Measurements from ENCODE around the gene HDAC4. TPM values are rescaled to one million over a fixed set of nuclear protein-coding genes. Genes with fewer than 3 reads are reported as not detected.
A peak's percentile ranks its signal among the peaks of the same experiment; 100 is the strongest.

Gene HDAC4
- total RNA-seq, 2 experiments from 2014 or later = 22.6 to 24.5 TPM

DNA sequence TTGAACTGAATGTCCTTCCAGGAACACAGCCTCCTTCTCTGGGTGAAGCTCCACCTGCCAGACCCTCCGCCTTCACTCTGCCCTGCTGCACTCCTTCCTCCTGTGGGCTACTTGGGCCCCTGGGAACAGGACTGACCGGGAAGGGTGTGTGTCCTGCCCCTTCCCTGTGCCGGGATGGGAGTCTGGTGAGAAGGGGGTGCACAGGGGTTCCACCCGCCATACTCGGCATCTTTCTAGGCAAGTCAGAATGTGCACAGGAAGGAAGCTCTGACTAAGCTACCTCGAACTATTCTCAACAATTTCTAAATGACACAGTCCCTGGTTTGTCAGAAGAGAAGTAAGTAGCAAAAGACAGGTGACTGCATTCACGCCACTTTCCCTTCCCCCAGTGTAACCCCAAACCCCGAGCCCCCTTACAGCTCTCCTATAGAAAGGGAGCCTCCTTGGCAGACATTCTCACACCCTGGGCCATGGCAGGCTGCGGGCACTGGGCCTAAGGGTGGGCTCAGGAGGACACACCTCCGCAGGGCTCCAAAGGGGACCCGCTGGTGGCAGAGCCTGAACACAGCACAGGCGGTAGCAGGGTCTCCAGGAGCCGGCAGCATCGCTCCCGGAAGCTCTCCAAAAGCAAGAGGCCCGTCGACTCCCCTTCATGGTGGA, 184.1 kb downstream of the HDAC4 start:
- peak overlapping the region; percentile 94 for H3K27ac Mint-ChIP-seq

DNA sequence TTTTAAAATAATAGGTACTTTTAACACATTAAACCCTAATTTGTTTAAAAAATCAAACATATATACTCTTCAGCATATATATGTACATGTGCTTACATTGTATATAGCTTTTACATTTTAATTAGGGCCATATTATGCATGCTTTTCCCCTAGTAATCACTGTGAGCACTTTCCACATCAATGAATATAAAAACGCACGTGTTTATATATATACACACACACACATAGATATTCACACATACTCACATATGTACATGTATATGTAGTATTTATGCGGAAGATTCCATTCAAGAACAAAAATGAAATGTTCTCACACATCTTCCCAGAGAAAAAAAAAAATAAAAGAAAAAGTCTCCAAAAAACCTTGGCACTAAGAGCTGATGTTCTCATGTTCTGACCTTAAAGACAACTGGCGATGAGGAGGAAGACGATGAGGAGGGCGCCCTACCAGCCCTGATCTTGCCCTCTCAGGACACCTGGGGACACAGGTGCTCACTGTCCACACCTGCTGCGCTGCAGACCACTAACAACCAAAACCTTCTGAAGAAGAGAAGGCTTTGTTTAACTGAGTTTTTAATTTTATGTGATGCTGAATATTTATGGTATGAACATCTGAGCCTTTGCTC, 184.7 kb downstream of the HDAC4 start:
- no peak for TF ChIP-seq CTCF (IDR thresholded peaks at IDR 0.05)
- H3K4me1 Mint-ChIP-seq (ENCODE audit: low read depth) = peaks cover 61% of the 10 kb centered on the region
- intact Hi-C loops (cut with micrococcal nuclease) = no loop called here
- POLR2A ChIA-PET = interaction anchor here (0.8 to 1.7 kb wide), 7 partner anchors 9 to 58 kb away, joined by 3 to 5 read pairs (median 3); no protein-coding TSS in a partner anchor
- peak overlapping the region; percentile 62 for H3K4me3 Mint-ChIP-seq
- H3K36me3 Mint-ChIP-seq (ENCODE audit: low read depth) = peaks cover 5% of the 10 kb centered on the region
- CTCF ChIA-PET = interaction anchor here (0.6 to 1.9 kb wide), 3 partner anchors 10 to 99 kb away, joined by 3 to 7 read pairs (median 3); no protein-coding TSS in a partner anchor
- peak overlapping the region; percentile 94 for H3K27ac Mint-ChIP-seq
- no peak for DNase-seq
- ATAC-seq = no peak
- no peaks in the 10 kb centered on the region for H3K27me3 Mint-ChIP-seq
- peaks cover 2% of the 10 kb centered on the region for H3K9me3 Mint-ChIP-seq

More for the DNA sequence above, 184.1 kb downstream of the HDAC4 start:
- Mint-ChIP-seq H3K9me3 (peaks cover 2% of the 10 kb centered on the region), H3K4me1 (ENCODE audit: low read depth) (peaks cover 60% of the 10 kb centered on the region), H3K27me3 (no peaks in the 10 kb centered on the region), H3K4me3 (peak overlapping the region; percentile 62), H3K36me3 (ENCODE audit: low read depth) (peaks cover 5% of the 10 kb centered on the region)
- POLR2A ChIA-PET = interaction anchor here (0.8 to 1.7 kb wide), 10 partner anchors 8 to 87 kb away, joined by 3 to 5 read pairs (median 3); no protein-coding TSS in a partner anchor
- CTCF ChIA-PET = interaction anchor here (0.6 to 1.9 kb wide), 4 partner anchors 10 to 98 kb away, joined by 3 to 7 read pairs (median 3); no protein-coding TSS in a partner anchor
- peak; percentile 96 for ATAC-seq
- intact Hi-C loops (cut with micrococcal nuclease) = no loop called here
- TF ChIP-seq CTCF (IDR thresholded peaks at IDR 0.05) = no peak
- peak; percentile 67 for DNase-seq

DNA sequence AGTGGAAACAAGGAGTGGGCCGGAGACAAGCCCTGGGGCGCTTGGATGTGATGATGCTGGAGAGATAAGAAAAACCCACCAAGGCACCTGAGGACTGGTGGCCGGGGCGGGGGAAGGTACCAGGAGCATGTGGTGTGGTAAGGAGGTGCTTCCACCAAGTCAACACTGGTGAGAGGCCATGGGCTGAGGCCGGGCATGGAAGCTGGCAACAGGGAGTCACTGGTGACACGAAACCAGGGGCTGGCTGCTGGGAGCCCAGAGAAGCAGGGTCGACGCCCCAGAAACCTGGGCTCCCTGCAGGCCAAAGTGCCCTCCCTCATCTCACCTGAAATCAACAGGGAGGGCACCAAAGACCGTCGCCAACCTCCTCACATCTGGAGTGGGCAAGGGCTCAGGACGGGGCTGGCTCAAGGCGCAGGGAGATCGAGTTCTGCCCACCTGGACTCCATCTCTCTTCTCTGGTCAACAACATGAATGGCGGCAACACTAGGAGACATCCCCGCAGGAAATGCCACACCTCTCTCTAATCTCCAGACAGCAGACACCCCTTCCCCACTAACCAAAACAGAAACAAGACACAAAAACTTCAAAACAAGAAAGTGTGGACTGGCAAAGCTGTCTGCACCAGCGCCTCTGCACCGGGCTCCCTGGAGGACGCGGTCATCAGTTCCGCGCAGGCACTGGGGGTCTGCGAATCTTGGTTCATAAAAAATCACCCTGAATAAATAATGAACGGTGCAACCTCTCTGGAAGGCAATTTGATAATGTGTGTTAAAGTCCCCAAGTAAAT, 185.5 kb downstream of the HDAC4 start:
- DNase-seq (no peak), ATAC-seq (no peak)
- TF ChIP-seq CTCF (IDR thresholded peaks at IDR 0.05) = no peak
- peaks cover 5% of the 10 kb centered on the region for H3K36me3 Mint-ChIP-seq (ENCODE audit: low read depth)
- ChIA-PET POLR2A (interaction anchor here (1.7 kb wide), 1 partner anchor 52 kb away, joined by 4 read pairs; no protein-coding TSS in a partner anchor), CTCF (interaction anchor here (1.2 to 1.9 kb wide), 3 partner anchors 10 to 52 kb away, joined by 3 to 7 read pairs (median 3); no protein-coding TSS in a partner anchor)
- peaks cover 58% of the 10 kb centered on the region for H3K4me1 Mint-ChIP-seq (ENCODE audit: low read depth)
- intact Hi-C loops (cut with micrococcal nuclease) = no loop called here
- no peak overlapping the region for H3K27ac Mint-ChIP-seq
- H3K4me3 Mint-ChIP-seq = no peak overlapping the region
- H3K27me3 Mint-ChIP-seq = no peaks in the 10 kb centered on the region
- H3K9me3 Mint-ChIP-seq = peaks cover 2% of the 10 kb centered on the region

GRCh38 chr2:239214725-239215124, 186.1 kb downstream of the HDAC4 start:
- intact Hi-C loops (cut with micrococcal nuclease) = no loop called here
- ChIA-PET POLR2A (no interaction called here), CTCF (interaction anchor here (1.2 kb wide), 1 partner anchor 10 kb away, joined by 3 read pairs; no protein-coding TSS in a partner anchor)
- H3K36me3 Mint-ChIP-seq (ENCODE audit: low read depth) = peaks cover 5% of the 10 kb centered on the region
- ATAC-seq = no peak
- no peak overlapping the region for H3K4me3 Mint-ChIP-seq
- peaks cover 2% of the 10 kb centered on the region for H3K9me3 Mint-ChIP-seq
- no peak overlapping the region for H3K27ac Mint-ChIP-seq
- H3K27me3 Mint-ChIP-seq = no peaks in the 10 kb centered on the region
- TF ChIP-seq CTCF (IDR thresholded peaks at IDR 0.05) = no peak
- H3K4me1 Mint-ChIP-seq (ENCODE audit: low read depth) = peaks cover 55% of the 10 kb centered on the region
- no peak for DNase-seq

Data from activated CD8-positive, alpha-beta T cell treated with anti-CD3 and anti-CD28 coated beads for 36 hours (primary cell).